Natural killer cell (primary cell): ENCODE measurements around the gene FAM219A. TPM values are rescaled to one million over a fixed set of nuclear protein-coding genes. Genes with fewer than 3 reads are reported as not detected.
"Not testable (repeated sequence)": the region's sequence is repeated elsewhere in the genome, so short reads cannot be mapped to it uniquely, and the experiment has no call there.

Experiments used
- ATAC-seq, 3 donors: fragments of 150-1000 bp in 2 of 3; fragments of 200-7000 bp in 1 of 3; cut with Tn5 transposase; 1 replicate in 1 of 3; 2 replicates in 2 of 3; pipeline ENCODE4 v1.10.0; 2021; ENCODE audit warnings: mild to moderate bottlenecking in 2 of 3, moderate library complexity in 2 of 3
- DNase-seq, 2 donors: peaks; one replicate each; pipeline versions ENCODE4 v3.0.0 to v3.0.0-alpha.2; 2013 to 2021; ENCODE audit warnings: mixed read lengths in 1 of 2
- H3K27ac ChIP-seq: one replicate; pipeline ENCODE4 v1.5.1; 2013; ENCODE audit warnings: mild to moderate bottlenecking, low read length
- H3K27me3 ChIP-seq: one replicate; pipeline ENCODE4 v1.6.1; 2013; ENCODE audit warnings: low read length; ENCODE audit not compliant: control insufficient read depth, insufficient read depth
- H3K36me3 ChIP-seq: one replicate; pipeline ENCODE4 v1.6.1; 2013; ENCODE audit warnings: low read length; ENCODE audit not compliant: control insufficient read depth, insufficient read depth
- H3K4me1 ChIP-seq: one replicate; pipeline ENCODE4 v1.6.1; 2013; ENCODE audit warnings: low read length; ENCODE audit not compliant: control insufficient read depth, insufficient read depth
- H3K4me3 ChIP-seq: one replicate; pipeline ENCODE4 v1.5.1; 2013; ENCODE audit warnings: low read length
- H3K9me3 ChIP-seq: one replicate; pipeline ENCODE4 v1.6.1; 2013; ENCODE audit warnings: low read length; ENCODE audit not compliant: control insufficient read depth, insufficient read depth
- H3K27ac Mint-ChIP-seq, 2 donors: one replicate each; pipeline ENCODE4 v1.8.0; 2022; ENCODE audit warnings: mild to moderate bottlenecking in 2 of 2, mixed read lengths in 2 of 2, moderate library complexity in 1 of 2
- H3K27me3 Mint-ChIP-seq, 2 donors: one replicate each; pipeline ENCODE4 v1.8.0; 2022; ENCODE audit warnings: low read depth in 2 of 2, mixed read lengths in 2 of 2
- H3K36me3 Mint-ChIP-seq: one replicate; pipeline ENCODE4 v1.8.0; 2022; ENCODE audit warnings: mixed read lengths
- H3K4me1 Mint-ChIP-seq, 2 donors: one replicate each; pipeline ENCODE4 v1.8.0; 2022; ENCODE audit warnings: mixed read lengths in 2 of 2
- H3K4me3 Mint-ChIP-seq: one replicate; pipeline ENCODE4 v1.8.0; 2022; ENCODE audit warnings: mild to moderate bottlenecking, moderate library complexity, mixed read lengths
- H3K9me3 Mint-ChIP-seq, 2 donors: one replicate each; pipeline ENCODE4 v1.8.0; 2022; ENCODE audit warnings: mixed read lengths in 2 of 2
- CTCF ChIP-seq: fragments of 200-600 bp; IDR thresholded peaks from one replicate; pipeline ENCODE4 v1.8.0; 2022; ENCODE audit warnings: antibody characterized with exemption
- WGBS: methylation state at CpG from one replicate; pipeline ENCODE4 v1.1.7; 2013; ENCODE audit warnings: missing lambda C conversion rate; ENCODE audit not compliant: insufficient coverage; 5-methylcytosine and 5-hydroxymethylcytosine counted together
- intact Hi-C: fragments of 100-400 bp; cut with micrococcal nuclease; formaldehyde crosslinking; loops from one replicate; pipeline ENCODE4 v1.14.2; 2022
- total RNA-seq, 4 donors: library from RNA; stranded (reverse); fragments of 120-200 nt in 1 of 4; gene quantifications; one replicate each; pipeline versions ENCODE4 v1.2.3 to v1.2.4, GENCODE V29; 2013 to 2022

FAM219A gene
- total RNA-seq, 3 donors from 2014 or later (not counting 1 experiment from before 2014, with no cell fraction given) = 18.9 to 20.6 (median 19.2) TPM

GRCh38 chr9:34484678-34485077 is 26.3 kb upstream of the FAM219A start:
- H3K4me3 Mint-ChIP-seq = no peak overlapping the region
- no peak overlapping the region for H3K27ac Mint-ChIP-seq
- Histone ChIP-seq H3K27me3 (no peaks in the 10 kb centered on the region), H3K4me3 (no peak overlapping the region), H3K9me3 (no peaks in the 10 kb centered on the region), H3K27ac (no peak overlapping the region), H3K36me3 (no peaks in the 10 kb centered on the region), H3K4me1 (no peaks in the 10 kb centered on the region)
- ATAC-seq (no peak), DNase-seq (no peak)
- no peak for TF ChIP-seq CTCF
- no peaks in the 10 kb centered on the region for H3K9me3 Mint-ChIP-seq
- no peaks in the 10 kb centered on the region for H3K36me3 Mint-ChIP-seq
- H3K4me1 Mint-ChIP-seq = no peaks in the 10 kb centered on the region
- intact Hi-C loops = no loop called here
- peaks cover 20% of the 10 kb centered on the region in 2 donors for H3K27me3 Mint-ChIP-seq

- H3K36me3 Mint-ChIP-seq = not testable (repeated sequence)
Observed at GRCh38 chr9:34482746-34483145, 24.4 kb upstream of the FAM219A start.

GRCh38 chr9:34481620-34482019 is 23.2 kb upstream of the FAM219A start:
- peaks cover 11 to 13% of the 10 kb centered on the region in 2 donors for H3K27me3 Mint-ChIP-seq
- H3K27ac Mint-ChIP-seq, ATAC-seq, H3K4me3 ChIP-seq, intact Hi-C loops, H3K27me3 ChIP-seq, H3K9me3 Mint-ChIP-seq, H3K4me1 ChIP-seq, H3K36me3 ChIP-seq, DNase-seq, H3K9me3 ChIP-seq, H3K4me1 Mint-ChIP-seq, H3K27ac ChIP-seq, H3K4me3 Mint-ChIP-seq, H3K36me3 Mint-ChIP-seq: not testable (repeated sequence)
- 53% methylated on average over 11 of the region's 13 CpGs for WGBS

More at GRCh38 chr9:34482746-34483145, 24.4 kb upstream of the FAM219A start:
- intact Hi-C loops, H3K4me3 Mint-ChIP-seq, H3K9me3 ChIP-seq, H3K4me1 ChIP-seq, H3K36me3 ChIP-seq, H3K27me3 ChIP-seq, ATAC-seq, DNase-seq, H3K9me3 Mint-ChIP-seq, H3K4me3 ChIP-seq, H3K4me1 Mint-ChIP-seq, H3K27ac Mint-ChIP-seq, H3K27ac ChIP-seq: not testable (repeated sequence)
- peaks cover 8 to 14% of the 10 kb centered on the region in 2 donors for H3K27me3 Mint-ChIP-seq
- WGBS = 96% methylated on average over 19 of the region's 27 CpGs

- H3K36me3 ChIP-seq = no peaks in the 10 kb centered on the region
- H3K27me3 ChIP-seq = no peaks in the 10 kb centered on the region
- Mint-ChIP-seq H3K9me3 (no peaks in the 10 kb centered on the region), H3K4me3 (no peak overlapping the region), H3K4me1 (no peaks in the 10 kb centered on the region), H3K27ac (no peak overlapping the region), H3K36me3 (no peaks in the 10 kb centered on the region), H3K27me3 (peaks cover 14 to 15% of the 10 kb centered on the region in 2 donors)
- ATAC-seq (no peak), DNase-seq (no peak)
- TF ChIP-seq CTCF = no peak
- H3K4me1 ChIP-seq = no peaks in the 10 kb centered on the region
- no peak overlapping the region for H3K4me3 ChIP-seq
- H3K9me3 ChIP-seq = no peaks in the 10 kb centered on the region
- no peak overlapping the region for H3K27ac ChIP-seq
- intact Hi-C loops = no loop called here
- 65% methylated on average over 5 of the region's 5 CpGs for WGBS
Observed at GRCh38 chr9:34479431-34479866, 21.1 kb upstream of the FAM219A start.
